CD4-positive, alpha-beta T cell (primary cell): ENCODE measurements around the gene GSTM1. TPM values are rescaled to one million over a fixed set of nuclear protein-coding genes. Genes with fewer than 3 reads are reported as not detected.

ENCODE experiments used
- ATAC-seq: fragments of 200-7000 bp; cut with Tn5 transposase; one replicate; pipeline ENCODE4 v1.10.0; 2022; ENCODE audit warnings: mild to moderate bottlenecking; ENCODE audit not compliant: poor library complexity
- CTCF ChIA-PET: fragments of 350-600 bp; sonication (Branson Sonifier 250); formaldehyde crosslinking; loops from one replicate; lab custom pipeline; 2021; ENCODE audit warnings: antibody characterized with exemption, inconsistent platforms; lab: Charles Lee
- POLR2A ChIA-PET: fragments of 350-600 bp; sonication (Branson Sonifier 250); formaldehyde crosslinking; loops from one replicate; lab custom pipeline; 2021; ENCODE audit warnings: antibody characterized with exemption, inconsistent platforms; lab: Charles Lee
- DNase-seq, 14 experiments: peaks; one replicate each; pipeline ENCODE4 v3.0.0-alpha.2; 2013 to 2020; ENCODE audit warnings: mixed read lengths in 2 of 14
- H3K27ac ChIP-seq, 2 donors: one replicate each; pipeline versions ENCODE4 v1.5.1 to v1.7.0; 2013; ENCODE audit warnings: low read length in 2 of 2, low read depth in 1 of 2, mild to moderate bottlenecking in 1 of 2
- H3K27me3 ChIP-seq, 2 experiments: 1 replicate in 1 of 2; 2 replicates in 1 of 2; pipeline versions ENCODE4 v1.6.1 to v1.7.0; 2013; ENCODE audit warnings: low read length in 2 of 2, control low read depth in 1 of 2, mild to moderate bottlenecking in 1 of 2, moderate library complexity in 1 of 2; ENCODE audit not compliant: insufficient read depth in 2 of 2, control insufficient read depth in 1 of 2
- H3K36me3 ChIP-seq: one replicate; pipeline ENCODE4 v1.6.1; 2013; ENCODE audit warnings: low read length, control low read depth; ENCODE audit not compliant: insufficient read depth
- H3K4me1 ChIP-seq: one replicate; pipeline ENCODE4 v1.6.1; 2013; ENCODE audit warnings: low read length, control low read depth; ENCODE audit not compliant: insufficient read depth
- H3K4me3 ChIP-seq: one replicate; pipeline ENCODE4 v1.5.1; 2013; ENCODE audit warnings: mild to moderate bottlenecking, low read length, moderate library complexity
- H3K9me3 ChIP-seq, 2 experiments: 1 replicate in 1 of 2; 2 replicates in 1 of 2; pipeline versions ENCODE4 v1.6.1 to v1.7.0; 2013; ENCODE audit warnings: low read length in 2 of 2, mild to moderate bottlenecking in 2 of 2, control low read depth in 1 of 2, moderate library complexity in 1 of 2; ENCODE audit not compliant: control insufficient read depth in 1 of 2, insufficient read depth in 1 of 2
- H3K27ac Mint-ChIP-seq: one replicate; pipeline ENCODE4 v1.8.0; 2020; ENCODE audit warnings: mixed read lengths
- H3K27me3 Mint-ChIP-seq: one replicate; pipeline ENCODE4 v1.8.0; 2021; ENCODE audit warnings: mixed read lengths
- H3K36me3 Mint-ChIP-seq: one replicate; pipeline ENCODE4 v1.8.0; 2021; ENCODE audit warnings: low read depth, mixed read lengths
- H3K4me1 Mint-ChIP-seq: one replicate; pipeline ENCODE4 v1.8.0; 2021; ENCODE audit warnings: low read depth, mixed read lengths
- H3K4me3 Mint-ChIP-seq: one replicate; pipeline ENCODE4 v1.8.0; 2020; ENCODE audit warnings: mild to moderate bottlenecking, mixed read lengths
- H3K9me3 Mint-ChIP-seq: one replicate; pipeline ENCODE4 v1.8.0; 2020; ENCODE audit warnings: mixed read lengths
- CTCF ChIP-seq: fragments of 200-600 bp; IDR thresholded peaks from one replicate; pipeline ENCODE4 v1.8.0; 2022; ENCODE audit warnings: antibody characterized with exemption, mild to moderate bottlenecking
- intact Hi-C, 2 experiments: fragments of 100-400 bp; cut with DNase I in 1 of 2; cut with micrococcal nuclease in 1 of 2; formaldehyde crosslinking; loops; one replicate each; pipeline versions ENCODE4 v1.15.1 to v1.9.0; 2023 to 2025; cut with DNase I, micrococcal nuclease
- total RNA-seq, 174 experiments: library from RNA in 2 of 174; stranded (reverse) in 2 of 174; gene quantifications; one replicate each; pipeline ENCODE4 v1.2.3 and lab custom pipeline; 2021 to 2026

Gene GSTM1
- total RNA-seq, 2 experiments from 2014 or later = 31.9 to 36.2 TPM

- H3K36me3 ChIP-seq = no peaks in the 10 kb centered on the region
- TF ChIP-seq CTCF = no peak
- ChIA-PET POLR2A (no interaction called here), CTCF (no interaction called here)
- H3K4me3 ChIP-seq = no peak overlapping the region
- peaks cover 14% of the 10 kb centered on the region for H3K27me3 Mint-ChIP-seq
- no peak overlapping the region for H3K27ac ChIP-seq
- H3K36me3 Mint-ChIP-seq = peaks cover 22% of the 10 kb centered on the region
- ATAC-seq (no peak), DNase-seq (peak in 1 of 14 experiments; percentile 3)
- H3K27ac Mint-ChIP-seq = no peak overlapping the region
- peaks cover 10% of the 10 kb centered on the region for H3K9me3 Mint-ChIP-seq
- intact Hi-C loops = no loop called here
- H3K4me1 ChIP-seq = no peaks in the 10 kb centered on the region
- H3K4me3 Mint-ChIP-seq = no peak overlapping the region
- H3K27me3 ChIP-seq = peaks cover 0 to 5% of the 10 kb centered on the region in 2 experiments
- no peaks in the 10 kb centered on the region for H3K9me3 ChIP-seq
- H3K4me1 Mint-ChIP-seq = no peaks in the 10 kb centered on the region
These were observed 24.8 kb downstream of the GSTM1 start for GRCh38 chr1:109712321-109712864.

- Mint-ChIP-seq H3K4me1 (no peaks in the 10 kb centered on the region), H3K27ac (no peak overlapping the region), H3K36me3 (peaks cover 10% of the 10 kb centered on the region), H3K27me3 (peaks cover 17% of the 10 kb centered on the region), H3K9me3 (peaks cover 6% of the 10 kb centered on the region), H3K4me3 (no peak overlapping the region)
- ChIA-PET POLR2A (no interaction called here), CTCF (no interaction called here)
- Histone ChIP-seq H3K36me3 (no peaks in the 10 kb centered on the region), H3K9me3 (no peaks in the 10 kb centered on the region), H3K27ac (no peak overlapping the region), H3K27me3 (peaks cover 0 to 5% of the 10 kb centered on the region in 2 experiments), H3K4me3 (no peak overlapping the region), H3K4me1 (no peaks in the 10 kb centered on the region)
- no peak for TF ChIP-seq CTCF
- DNase-seq (peak in 1 of 14 experiments; percentile 4), ATAC-seq (no peak)
- intact Hi-C loops = no loop called here
These were observed 26.0 kb downstream of the GSTM1 start for GRCh38 chr1:109713636-109714035.

GRCh38 chr1:109714661-109715372 lies 27.2 kb downstream of the GSTM1 start:
- CTCF ChIA-PET = no interaction called here
- intact Hi-C loops = no loop called here

More at GRCh38 chr1:109714661-109715372, 27.2 kb downstream of the GSTM1 start:
- H3K4me3 ChIP-seq = no peak overlapping the region
- DNase-seq = peak in 1 of 14 experiments; percentile 0
- H3K27me3 Mint-ChIP-seq = peaks cover 17% of the 10 kb centered on the region
- no peaks in the 10 kb centered on the region for H3K4me1 ChIP-seq
- POLR2A ChIA-PET = no interaction called here
- no peak for TF ChIP-seq CTCF
- no peak overlapping the region for H3K27ac Mint-ChIP-seq
- ATAC-seq = no peak
- H3K4me1 Mint-ChIP-seq = no peaks in the 10 kb centered on the region
- no peak overlapping the region for H3K27ac ChIP-seq
- H3K36me3 ChIP-seq = no peaks in the 10 kb centered on the region
- H3K36me3 Mint-ChIP-seq = no peaks in the 10 kb centered on the region
- H3K9me3 Mint-ChIP-seq = no peaks in the 10 kb centered on the region
- H3K27me3 ChIP-seq = peaks cover 0 to 5% of the 10 kb centered on the region in 2 experiments
- H3K4me3 Mint-ChIP-seq = no peak overlapping the region
- no peaks in the 10 kb centered on the region for H3K9me3 ChIP-seq
